ENCODE data around the gene USP11.

DNA sequence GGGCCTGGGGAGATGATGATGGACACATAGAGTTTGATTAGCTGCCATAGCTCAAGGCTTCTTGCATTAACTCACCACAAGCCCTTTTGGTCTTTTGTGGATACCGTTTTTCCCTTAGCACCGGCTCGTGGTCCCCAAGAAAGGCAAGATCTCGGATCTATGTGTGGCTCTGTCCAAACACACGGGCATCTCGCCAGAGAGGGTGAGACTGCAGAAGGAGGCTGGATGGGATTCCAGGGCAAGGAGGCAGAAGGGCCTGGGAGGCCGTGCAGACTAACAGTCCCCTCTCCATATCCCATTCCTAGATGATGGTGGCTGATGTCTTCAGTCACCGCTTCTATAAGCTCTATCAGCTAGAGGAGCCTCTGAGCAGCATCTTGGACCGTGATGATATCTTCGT is 9.5 kb downstream of the USP11 start:
- TF ChIP-seq TCF7L2 (IDR thresholded peaks at IDR 0.05; ENCODE audit: borderline replicate concordance, low read depth, low read length) (no peak), ZNF433 (tag by site-specific recombination; IDR thresholded peaks at IDR 0.05; ENCODE audit: low read depth) (no peak), ZNF660 (tag by site-specific recombination; IDR thresholded peaks at IDR 0.05) (no peak), ZBTB7A (tag by site-specific recombination; IDR thresholded peaks at IDR 0.05; ENCODE audit: low read depth) (no peak), WT1 (tag by site-specific recombination; IDR thresholded peaks at IDR 0.05) (no peak), SALL2 (tag by site-specific recombination; IDR thresholded peaks at IDR 0.05; ENCODE audit: borderline replicate concordance) (no peak), ZNF335 (tag by site-specific recombination; conservative IDR thresholded peaks at IDR 0.05) (no peak), ZNF677 (tag by site-specific recombination; IDR thresholded peaks at IDR 0.05) (no peak), ZBTB8A (tag by site-specific recombination; IDR thresholded peaks at IDR 0.05) (no peak), ZNF777 (tag by site-specific recombination; IDR thresholded peaks at IDR 0.05; ENCODE audit: borderline replicate concordance) (no peak), ZNF629 (tag by site-specific recombination; IDR thresholded peaks at IDR 0.05) (no peak)
- TF ChIP-seq, protein P1, sequence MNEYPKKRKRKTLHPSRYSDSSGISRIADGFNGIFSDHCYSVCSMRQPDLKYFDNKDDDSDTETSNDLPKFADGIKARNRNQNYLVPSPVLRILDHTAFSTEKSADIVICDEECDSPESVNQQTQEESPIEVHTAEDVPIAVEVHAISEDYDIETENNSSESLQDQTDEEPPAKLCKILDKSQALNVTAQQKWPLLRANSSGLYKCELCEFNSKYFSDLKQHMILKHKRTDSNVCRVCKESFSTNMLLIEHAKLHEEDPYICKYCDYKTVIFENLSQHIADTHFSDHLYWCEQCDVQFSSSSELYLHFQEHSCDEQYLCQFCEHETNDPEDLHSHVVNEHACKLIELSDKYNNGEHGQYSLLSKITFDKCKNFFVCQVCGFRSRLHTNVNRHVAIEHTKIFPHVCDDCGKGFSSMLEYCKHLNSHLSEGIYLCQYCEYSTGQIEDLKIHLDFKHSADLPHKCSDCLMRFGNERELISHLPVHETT (tag by site-specific recombination; IDR thresholded peaks at IDR 0.05), result no peak
- TF ChIP-seq, protein P2, sequence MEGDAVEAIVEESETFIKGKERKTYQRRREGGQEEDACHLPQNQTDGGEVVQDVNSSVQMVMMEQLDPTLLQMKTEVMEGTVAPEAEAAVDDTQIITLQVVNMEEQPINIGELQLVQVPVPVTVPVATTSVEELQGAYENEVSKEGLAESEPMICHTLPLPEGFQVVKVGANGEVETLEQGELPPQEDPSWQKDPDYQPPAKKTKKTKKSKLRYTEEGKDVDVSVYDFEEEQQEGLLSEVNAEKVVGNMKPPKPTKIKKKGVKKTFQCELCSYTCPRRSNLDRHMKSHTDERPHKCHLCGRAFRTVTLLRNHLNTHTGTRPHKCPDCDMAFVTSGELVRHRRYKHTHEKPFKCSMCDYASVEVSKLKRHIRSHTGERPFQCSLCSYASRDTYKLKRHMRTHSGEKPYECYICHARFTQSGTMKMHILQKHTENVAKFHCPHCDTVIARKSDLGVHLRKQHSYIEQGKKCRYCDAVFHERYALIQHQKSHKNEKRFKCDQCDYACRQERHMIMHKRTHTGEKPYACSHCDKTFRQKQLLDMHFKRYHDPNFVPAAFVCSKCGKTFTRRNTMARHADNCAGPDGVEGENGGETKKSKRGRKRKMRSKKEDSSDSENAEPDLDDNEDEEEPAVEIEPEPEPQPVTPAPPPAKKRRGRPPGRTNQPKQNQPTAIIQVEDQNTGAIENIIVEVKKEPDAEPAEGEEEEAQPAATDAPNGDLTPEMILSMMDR (tag by site-specific recombination; IDR thresholded peaks at IDR 0.05), result no peak
- TF ChIP-seq, protein P3, sequence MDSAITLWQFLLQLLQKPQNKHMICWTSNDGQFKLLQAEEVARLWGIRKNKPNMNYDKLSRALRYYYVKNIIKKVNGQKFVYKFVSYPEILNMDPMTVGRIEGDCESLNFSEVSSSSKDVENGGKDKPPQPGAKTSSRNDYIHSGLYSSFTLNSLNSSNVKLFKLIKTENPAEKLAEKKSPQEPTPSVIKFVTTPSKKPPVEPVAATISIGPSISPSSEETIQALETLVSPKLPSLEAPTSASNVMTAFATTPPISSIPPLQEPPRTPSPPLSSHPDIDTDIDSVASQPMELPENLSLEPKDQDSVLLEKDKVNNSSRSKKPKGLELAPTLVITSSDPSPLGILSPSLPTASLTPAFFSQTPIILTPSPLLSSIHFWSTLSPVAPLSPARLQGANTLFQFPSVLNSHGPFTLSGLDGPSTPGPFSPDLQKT (IDR thresholded peaks at IDR 0.05; ENCODE audit: borderline replicate concordance, low read depth, low read length), result no peak
